ENCODE results near the gene GPR15. TPM values are rescaled to one million over a fixed set of nuclear protein-coding genes. Genes with fewer than 3 reads are reported as not detected.

Gene GPR15
- total and polyA plus RNA-seq, 4 donors, result 0.12 to 1.2 (median 0.35) TPM

DNA sequence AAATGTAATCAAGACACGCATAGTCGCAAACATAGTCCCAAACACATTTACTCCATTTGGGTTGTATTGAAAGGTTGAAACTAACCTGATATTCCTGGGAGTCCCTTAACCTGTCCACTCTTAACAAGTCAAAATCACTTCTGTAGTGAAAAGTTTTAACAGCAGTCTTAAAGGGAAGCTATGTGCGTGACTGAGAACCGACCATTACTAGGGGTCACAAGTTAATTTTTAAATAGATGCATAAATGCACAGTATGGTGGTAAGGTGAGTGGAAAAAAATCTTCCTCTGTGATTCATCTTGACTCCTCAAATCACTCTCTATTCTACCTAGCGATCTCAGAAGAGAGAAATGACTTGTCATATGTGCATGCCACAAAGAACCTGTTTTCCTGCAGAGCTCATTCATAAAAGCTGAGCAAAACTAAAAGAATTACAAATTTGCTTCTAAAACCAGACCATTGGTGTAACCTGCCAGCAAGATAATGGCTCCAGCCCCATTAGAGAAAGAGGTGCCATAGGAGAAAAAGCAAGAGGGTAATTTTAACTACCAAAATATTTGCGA, 4.8 kb downstream of the GPR15 start:
- H3K36me3 ChIP-seq (ENCODE audit: control insufficient read depth in 4 of 4, insufficient read depth in 4 of 4, low read length in 4 of 4), result no peaks in the 10 kb centered on the region
- no peaks in the 10 kb centered on the region for H3K27me3 ChIP-seq (ENCODE audit: control insufficient read depth in 3 of 3, insufficient read depth in 3 of 3, low read length in 2 of 3)
- no peak for ATAC-seq (ENCODE audit: insufficient read depth, low FRiP score)
- no peak overlapping the region for H3K4me3 ChIP-seq
- DNase-seq, result no peak
- no peaks in the 10 kb centered on the region for H3K9me3 ChIP-seq (ENCODE audit: control insufficient read depth in 4 of 4, insufficient read depth in 3 of 4, low read length in 3 of 4)
- no peaks in the 10 kb centered on the region for H3K4me1 ChIP-seq (ENCODE audit: control insufficient read depth in 5 of 5, insufficient read depth in 5 of 5, low read length in 5 of 5)
- WGBS, 2 donors, result 87 to 94% methylated on average over 6 of the region's 6 CpGs
- TF ChIP-seq, protein P1, sequence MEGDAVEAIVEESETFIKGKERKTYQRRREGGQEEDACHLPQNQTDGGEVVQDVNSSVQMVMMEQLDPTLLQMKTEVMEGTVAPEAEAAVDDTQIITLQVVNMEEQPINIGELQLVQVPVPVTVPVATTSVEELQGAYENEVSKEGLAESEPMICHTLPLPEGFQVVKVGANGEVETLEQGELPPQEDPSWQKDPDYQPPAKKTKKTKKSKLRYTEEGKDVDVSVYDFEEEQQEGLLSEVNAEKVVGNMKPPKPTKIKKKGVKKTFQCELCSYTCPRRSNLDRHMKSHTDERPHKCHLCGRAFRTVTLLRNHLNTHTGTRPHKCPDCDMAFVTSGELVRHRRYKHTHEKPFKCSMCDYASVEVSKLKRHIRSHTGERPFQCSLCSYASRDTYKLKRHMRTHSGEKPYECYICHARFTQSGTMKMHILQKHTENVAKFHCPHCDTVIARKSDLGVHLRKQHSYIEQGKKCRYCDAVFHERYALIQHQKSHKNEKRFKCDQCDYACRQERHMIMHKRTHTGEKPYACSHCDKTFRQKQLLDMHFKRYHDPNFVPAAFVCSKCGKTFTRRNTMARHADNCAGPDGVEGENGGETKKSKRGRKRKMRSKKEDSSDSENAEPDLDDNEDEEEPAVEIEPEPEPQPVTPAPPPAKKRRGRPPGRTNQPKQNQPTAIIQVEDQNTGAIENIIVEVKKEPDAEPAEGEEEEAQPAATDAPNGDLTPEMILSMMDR (IDR thresholded peaks at IDR 0.05; ENCODE audit: control extremely low read depth, extremely low read depth), result no peak
- H3K9ac ChIP-seq (ENCODE audit: insufficient read depth in 1 of 2, low read length in 2 of 2), result no peak overlapping the region
- no peak overlapping the region for H3K27ac ChIP-seq (ENCODE audit: low read depth in 1 of 2, low read length in 1 of 2)

DNA sequence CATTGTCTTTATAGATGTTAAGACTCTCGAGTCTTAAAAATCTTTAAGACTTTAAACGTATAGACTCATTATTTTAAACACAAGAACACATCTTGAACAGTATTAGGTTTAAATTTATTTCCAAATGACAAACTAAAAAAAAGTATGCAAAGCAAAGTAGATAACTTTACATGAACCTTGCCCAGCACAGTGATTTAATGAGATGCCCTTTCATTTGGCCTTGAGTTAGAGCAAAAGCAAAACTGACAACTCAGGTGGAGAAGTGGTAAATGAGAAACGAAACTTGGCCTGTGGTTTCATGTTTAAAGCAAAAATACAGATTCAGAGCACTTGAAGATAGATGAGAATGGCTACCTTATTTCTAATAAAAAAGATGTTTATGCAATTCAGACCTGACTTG, 8.6 kb downstream of the GPR15 start:
- no peak for DNase-seq
- no peaks in the 10 kb centered on the region for H3K4me1 ChIP-seq (ENCODE audit: control insufficient read depth in 5 of 5, insufficient read depth in 5 of 5, low read length in 5 of 5)
- no peaks in the 10 kb centered on the region for H3K9me3 ChIP-seq (ENCODE audit: control insufficient read depth in 4 of 4, insufficient read depth in 3 of 4, low read length in 3 of 4)
- TF ChIP-seq, protein P1 (IDR thresholded peaks at IDR 0.05; ENCODE audit: control extremely low read depth, extremely low read depth), result no peak
- no peak overlapping the region for H3K9ac ChIP-seq (ENCODE audit: insufficient read depth in 1 of 2, low read length in 2 of 2)
- WGBS, 2 donors, result 76 to 83% methylated on average over 3 of the region's 3 CpGs
- no peaks in the 10 kb centered on the region for H3K27me3 ChIP-seq (ENCODE audit: control insufficient read depth in 3 of 3, insufficient read depth in 3 of 3, low read length in 2 of 3)
- no peaks in the 10 kb centered on the region for H3K36me3 ChIP-seq (ENCODE audit: control insufficient read depth in 4 of 4, insufficient read depth in 4 of 4, low read length in 4 of 4)
- ATAC-seq (ENCODE audit: insufficient read depth, low FRiP score), result no peak
- no peak overlapping the region for H3K27ac ChIP-seq (ENCODE audit: low read depth in 1 of 2, low read length in 1 of 2)
- no peak overlapping the region for H3K4me3 ChIP-seq

DNA sequence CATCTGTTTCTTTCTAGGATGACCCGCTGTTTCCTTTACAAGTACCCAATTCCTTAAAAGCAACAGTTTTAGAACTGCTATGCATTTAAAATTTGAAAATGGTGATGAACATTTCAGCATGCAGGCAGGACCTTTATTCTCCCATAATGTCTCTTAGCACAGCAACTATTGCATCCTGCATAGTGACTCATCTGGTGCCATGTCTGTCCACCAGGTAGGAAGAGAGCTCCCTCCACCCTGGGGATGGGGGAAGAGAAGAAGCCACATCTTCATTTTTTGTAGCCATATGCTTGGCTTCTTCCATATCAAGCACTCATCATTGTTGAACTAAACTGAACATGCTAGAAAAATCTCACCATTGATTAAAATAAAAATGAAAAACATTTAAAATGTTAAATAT, 9.9 kb downstream of the GPR15 start:
- TF ChIP-seq, protein P1 (IDR thresholded peaks at IDR 0.05; ENCODE audit: control extremely low read depth, extremely low read depth), result no peak

DNA sequence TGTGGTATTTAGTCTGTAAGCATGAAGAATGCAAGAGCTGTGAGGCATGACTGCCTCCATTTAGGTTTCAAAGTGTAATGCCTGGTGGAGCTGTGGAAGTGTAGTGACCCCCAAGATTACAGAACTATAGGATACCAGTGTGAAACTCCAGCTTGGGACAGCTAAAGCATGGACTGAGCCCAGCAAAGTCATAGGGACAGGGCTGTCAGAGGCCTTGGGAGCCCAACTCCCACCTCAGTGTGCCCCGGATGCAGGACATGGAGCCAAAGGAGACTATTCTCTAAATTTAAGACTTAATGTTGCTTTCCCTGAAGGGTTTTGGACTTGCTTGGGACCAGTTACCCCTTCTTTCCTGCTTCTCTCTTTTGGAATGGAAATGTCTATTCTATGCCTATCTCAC, 10.8 kb downstream of the GPR15 start:
- no peak overlapping the region for H3K27ac ChIP-seq (ENCODE audit: low read depth in 1 of 2, low read length in 1 of 2)
- no peaks in the 10 kb centered on the region for H3K36me3 ChIP-seq (ENCODE audit: control insufficient read depth in 4 of 4, insufficient read depth in 4 of 4, low read length in 4 of 4)
- no peak overlapping the region for H3K4me3 ChIP-seq
- H3K9me3 ChIP-seq (ENCODE audit: control insufficient read depth in 4 of 4, insufficient read depth in 3 of 4, low read length in 3 of 4), result no peaks in the 10 kb centered on the region
- DNase-seq, result no peak
- H3K9ac ChIP-seq (ENCODE audit: insufficient read depth in 1 of 2, low read length in 2 of 2), result no peak overlapping the region
- 89 to 90% methylated on average over 1 of the region's 1 CpG for WGBS, 2 donors
- TF ChIP-seq, protein P1 (IDR thresholded peaks at IDR 0.05; ENCODE audit: control extremely low read depth, extremely low read depth), result no peak
- H3K4me1 ChIP-seq (ENCODE audit: control insufficient read depth in 5 of 5, insufficient read depth in 5 of 5, low read length in 5 of 5), result no peaks in the 10 kb centered on the region
- no peaks in the 10 kb centered on the region for H3K27me3 ChIP-seq (ENCODE audit: control insufficient read depth in 3 of 3, insufficient read depth in 3 of 3, low read length in 2 of 3)
- ATAC-seq (ENCODE audit: insufficient read depth, low FRiP score), result no peak

More for the DNA sequence above, 9.9 kb downstream of the GPR15 start:
- H3K9ac ChIP-seq (ENCODE audit: insufficient read depth in 1 of 2, low read length in 2 of 2), result no peak overlapping the region
- no peak overlapping the region for H3K27ac ChIP-seq (ENCODE audit: low read depth in 1 of 2, low read length in 1 of 2)
- DNase-seq (no peak), ATAC-seq (ENCODE audit: insufficient read depth, low FRiP score) (no peak)
- 95% methylated on average over 1 of the region's 1 CpG for WGBS, 2 donors
- no peaks in the 10 kb centered on the region for H3K36me3 ChIP-seq (ENCODE audit: control insufficient read depth in 4 of 4, insufficient read depth in 4 of 4, low read length in 4 of 4)
- no peaks in the 10 kb centered on the region for H3K9me3 ChIP-seq (ENCODE audit: control insufficient read depth in 4 of 4, insufficient read depth in 3 of 4, low read length in 3 of 4)
- H3K4me1 ChIP-seq (ENCODE audit: control insufficient read depth in 5 of 5, insufficient read depth in 5 of 5, low read length in 5 of 5), result no peaks in the 10 kb centered on the region
- no peak overlapping the region for H3K4me3 ChIP-seq
- H3K27me3 ChIP-seq (ENCODE audit: control insufficient read depth in 3 of 3, insufficient read depth in 3 of 3, low read length in 2 of 3), result no peaks in the 10 kb centered on the region
